HG03175 (cell line): ENCODE results near the gene HSP90AA1.
"Not testable (repeated sequence)": the region's sequence is repeated elsewhere in the genome, so short reads cannot be mapped to it uniquely, and the experiment has no call there.

Experiments used
- ATAC-seq: cut with Tn5 transposase; IDR thresholded peaks from one replicate; pipeline ENCODE4 v1.9.1; 2021; ENCODE audit warnings: mild to moderate bottlenecking, moderate library complexity; ENCODE audit not compliant: unreplicated experiment

Gene HSP90AA1

DNA sequence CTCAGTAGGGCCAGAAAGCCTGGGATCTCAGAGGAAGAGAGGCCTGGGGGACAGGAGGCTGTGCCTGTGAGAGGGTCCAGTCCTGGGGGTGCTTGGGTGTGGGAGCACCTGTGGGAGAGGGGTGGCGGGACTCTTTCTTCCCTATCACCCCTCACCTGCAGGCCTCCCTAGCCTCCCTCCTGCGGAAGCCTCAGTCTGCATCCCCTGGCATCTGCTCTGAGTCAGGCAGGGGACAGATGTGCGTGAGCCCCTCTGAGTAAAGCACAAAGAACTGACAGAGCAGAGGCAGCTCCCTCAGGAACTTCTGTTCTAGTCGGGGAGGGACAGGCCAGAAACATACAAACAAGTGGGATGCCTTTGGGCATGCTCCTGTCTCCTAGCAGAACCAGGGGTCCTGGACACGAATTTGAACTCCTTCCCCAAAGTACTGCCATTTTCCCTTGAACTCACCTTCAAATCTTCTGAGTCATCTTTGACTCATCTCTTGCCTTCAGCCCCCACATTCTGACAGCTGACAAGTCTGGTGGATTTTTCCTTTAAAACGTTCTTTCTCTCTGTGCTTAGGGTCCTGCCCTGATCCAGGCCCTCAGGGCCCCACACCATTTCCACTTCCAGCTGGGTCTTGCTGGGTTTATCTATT, 8.5 kb upstream of the HSP90AA1 start:
- ATAC-seq = no peak

DNA sequence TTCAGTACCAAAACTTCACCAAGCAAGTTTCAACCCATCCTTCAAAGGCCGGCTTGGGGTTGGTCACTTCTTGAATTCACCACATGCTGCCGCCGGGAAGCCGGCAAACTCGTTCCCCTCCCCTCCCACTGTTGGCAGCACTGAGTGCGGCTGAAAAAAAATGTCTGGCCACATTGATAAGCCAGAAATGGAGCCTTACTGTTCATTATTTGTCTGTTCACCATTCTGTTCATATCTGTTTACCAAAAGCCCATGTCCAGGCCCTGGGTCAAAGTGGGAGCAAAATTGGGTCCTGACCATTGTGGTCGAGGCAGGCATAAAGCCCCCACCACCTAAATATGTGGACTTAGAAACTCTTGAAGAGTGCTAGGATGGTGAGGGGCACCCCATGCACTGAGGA, 7.3 kb upstream of the HSP90AA1 start:
- no peak for ATAC-seq

DNA sequence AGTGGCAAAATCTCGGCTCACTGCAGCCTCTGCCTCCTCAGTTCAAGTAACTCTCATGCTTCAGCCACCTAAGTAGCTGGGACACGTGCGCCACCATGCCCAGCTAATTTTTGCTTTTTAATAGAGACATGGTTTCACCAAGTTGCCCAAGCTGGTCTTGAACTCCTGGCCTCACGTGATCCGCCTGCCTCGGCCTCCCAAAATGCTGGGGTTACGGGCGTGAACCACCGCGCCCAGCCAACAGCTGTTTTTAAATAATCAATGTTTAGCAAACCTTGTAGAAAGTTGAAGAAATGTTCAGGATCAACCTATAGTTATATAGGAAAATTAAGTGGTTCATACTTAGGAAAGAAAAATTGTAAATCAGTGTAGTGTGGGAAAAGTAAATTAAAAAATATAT, 6.0 kb upstream of the HSP90AA1 start:
- no peak for ATAC-seq

DNA sequence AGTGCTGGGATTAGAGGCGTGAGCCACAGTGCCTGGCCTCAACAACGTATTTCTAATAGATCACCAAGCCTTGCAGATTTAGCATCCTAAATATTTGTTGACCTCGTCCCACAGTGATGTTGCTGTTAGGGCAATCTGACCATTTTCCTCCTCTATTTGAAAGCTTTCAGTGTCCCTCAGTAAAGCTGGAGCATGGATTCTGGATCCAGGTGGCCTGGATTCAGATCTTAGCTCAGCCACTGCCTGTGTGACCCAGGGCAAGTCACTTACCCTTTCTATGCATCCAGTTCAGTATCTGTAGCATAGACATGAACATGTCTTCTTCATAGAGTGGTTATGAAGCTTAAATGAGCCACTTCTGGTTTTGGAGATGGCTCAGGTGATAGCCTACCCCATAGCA, 3.9 kb upstream of the HSP90AA1 start:
- ATAC-seq = no peak

DNA sequence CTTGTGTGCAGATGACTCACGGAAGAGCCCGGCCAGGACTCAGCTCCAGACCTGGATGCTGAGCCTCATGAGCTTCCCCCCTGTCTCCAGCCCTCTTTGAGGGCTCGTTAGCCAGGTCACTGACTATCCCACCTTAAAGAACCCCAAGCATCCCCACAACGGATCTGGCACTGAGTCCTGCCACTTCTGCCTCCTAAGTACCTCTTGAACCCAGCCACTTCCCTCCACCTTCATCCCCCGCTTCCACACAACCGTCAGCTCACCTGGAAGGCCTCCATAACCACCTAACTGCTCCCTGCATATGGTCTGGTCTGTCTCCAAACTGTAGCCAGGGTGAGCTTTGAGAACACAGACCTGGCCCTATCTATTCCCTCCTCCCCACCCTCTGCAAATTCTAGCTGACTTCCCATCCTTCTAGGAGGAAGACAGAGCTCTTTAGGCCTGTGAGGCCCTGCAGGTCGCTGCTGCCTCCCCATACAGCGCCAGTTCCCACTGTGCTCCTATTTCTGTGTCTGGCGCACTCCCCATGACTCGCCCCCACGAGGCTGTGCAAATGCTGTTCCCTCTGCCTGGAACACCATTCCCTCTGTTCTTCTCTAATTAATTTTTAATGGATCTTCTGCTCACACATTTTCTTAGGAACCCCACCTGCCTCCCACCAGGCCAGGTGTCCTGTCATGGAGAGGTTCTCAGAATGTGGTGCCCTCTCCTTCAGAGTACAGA, 2.9 kb upstream of the HSP90AA1 start:
- ATAC-seq = no peak

DNA sequence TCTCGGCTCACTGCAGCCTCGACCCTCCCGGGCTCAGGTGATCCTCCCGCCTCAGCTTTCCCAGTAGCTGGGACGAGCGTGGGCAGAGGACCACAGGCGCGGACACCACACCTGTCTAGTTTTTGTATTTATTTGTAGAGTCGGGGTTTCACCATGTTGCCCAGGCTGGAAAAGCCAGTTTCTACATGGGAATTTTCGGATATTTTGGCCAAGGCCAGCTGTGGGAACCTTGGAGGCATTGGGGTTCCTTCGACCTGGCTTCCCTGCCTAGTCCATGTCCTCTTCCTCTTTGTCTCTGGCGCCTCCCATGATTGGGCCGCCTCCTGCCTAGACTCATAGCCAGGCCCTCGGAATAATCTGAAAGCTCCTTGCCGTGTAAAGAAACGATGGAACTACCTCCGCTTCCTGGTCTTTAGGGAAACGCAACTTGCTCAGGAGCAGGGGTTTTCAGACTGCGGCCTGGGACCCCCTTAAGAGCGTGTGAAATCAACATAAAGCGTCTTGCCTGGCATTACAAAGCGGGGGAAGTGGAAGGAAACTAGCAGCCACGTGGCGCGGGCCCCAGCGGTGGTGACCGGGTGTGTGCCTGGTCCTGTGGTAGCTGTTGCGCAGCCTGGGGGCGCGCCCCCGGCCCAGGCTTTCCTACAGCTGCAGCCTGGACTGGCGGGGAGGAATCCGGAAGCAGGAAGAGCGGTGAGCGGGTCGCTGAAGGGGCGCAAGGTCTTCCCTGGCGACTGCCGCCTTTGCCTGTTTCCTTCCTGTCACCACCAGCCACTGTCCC, 1.4 kb upstream of the HSP90AA1 start:
- no peak for ATAC-seq

DNA sequence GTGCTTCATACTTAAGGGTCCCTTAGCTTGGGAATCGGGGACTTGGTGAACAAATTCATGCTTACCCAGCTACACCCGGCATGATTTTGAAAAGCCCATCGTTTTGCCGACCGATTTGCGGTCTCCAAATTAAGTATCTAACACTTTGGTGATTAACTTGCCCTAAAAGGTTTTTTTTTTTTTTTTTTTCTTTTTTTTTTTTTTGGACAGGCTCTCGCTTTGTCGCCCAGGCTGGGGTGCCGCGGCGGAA, 843 bp upstream of the HSP90AA1 start:
- ATAC-seq = no peak

DNA sequence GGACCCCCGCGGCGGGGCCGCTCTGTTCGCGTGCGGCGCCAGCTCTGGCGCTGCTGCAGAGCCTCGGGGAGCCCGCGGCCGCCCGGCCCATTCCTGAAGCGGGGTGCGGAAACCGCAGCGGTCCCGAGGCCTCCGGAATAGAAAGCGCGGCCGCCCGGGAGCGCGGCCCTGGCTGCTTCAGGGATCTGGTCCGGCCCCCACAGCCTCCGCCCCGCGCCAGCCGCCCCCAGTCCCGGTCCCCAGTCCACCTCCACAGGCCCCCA, 204 bp downstream of the HSP90AA1 start:
- ATAC-seq = no peak

DNA sequence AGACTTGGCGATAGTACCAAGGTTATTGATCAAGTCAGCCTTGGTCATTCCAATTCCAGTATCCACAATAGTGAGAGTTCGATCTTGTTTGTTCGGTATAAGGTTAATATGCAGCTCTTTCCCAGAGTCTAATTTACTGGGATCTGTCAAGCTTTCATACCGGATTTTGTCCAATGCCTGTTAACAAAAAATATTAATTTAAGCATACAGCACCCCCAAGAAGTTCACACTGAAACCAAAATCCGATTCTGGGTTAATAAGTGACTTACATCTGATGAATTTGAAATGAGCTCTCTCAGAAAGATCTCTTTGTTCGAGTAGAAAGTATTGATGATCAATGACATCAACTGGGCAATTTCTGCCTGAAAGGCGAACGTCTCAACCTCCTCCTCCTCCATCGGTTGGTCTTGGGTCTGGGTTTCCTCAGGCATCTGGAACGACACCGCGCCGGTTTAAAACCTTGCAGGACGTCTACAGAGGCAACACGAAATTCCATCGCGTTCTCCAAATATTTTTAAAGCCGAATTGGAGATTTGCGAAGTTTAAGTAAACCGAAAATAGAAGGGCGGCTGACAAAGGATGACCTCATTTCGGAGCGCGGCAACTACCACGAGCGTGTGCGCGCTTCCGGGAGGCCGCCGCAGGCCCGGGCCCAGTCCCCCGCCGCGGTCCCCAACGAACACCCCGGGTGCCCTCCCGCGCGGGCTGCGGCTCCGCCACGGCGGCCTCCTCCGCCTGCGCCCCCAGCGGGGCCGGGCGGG, 716 bp downstream of the HSP90AA1 start:
- ATAC-seq = peak; percentile 34

DNA sequence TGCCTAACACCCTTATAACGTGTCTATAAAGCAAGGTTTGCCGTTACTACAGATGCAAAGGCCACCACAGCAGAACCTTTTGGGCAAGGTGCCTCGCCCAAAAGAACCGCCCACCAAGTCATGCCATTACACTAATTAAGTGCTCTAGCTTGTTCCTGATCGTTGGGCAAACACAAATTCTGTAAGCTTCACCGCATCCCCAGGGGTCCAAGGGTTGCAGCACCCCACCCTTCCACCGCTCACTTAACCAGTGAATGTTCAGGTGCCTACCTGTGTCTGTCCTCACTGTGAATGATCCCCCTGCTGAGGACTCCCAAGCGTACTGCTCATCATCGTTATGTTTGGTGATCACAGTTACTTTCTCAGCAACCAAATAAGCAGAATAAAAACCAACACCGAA, 1.4 kb downstream of the HSP90AA1 start:
- no peak for ATAC-seq

DNA sequence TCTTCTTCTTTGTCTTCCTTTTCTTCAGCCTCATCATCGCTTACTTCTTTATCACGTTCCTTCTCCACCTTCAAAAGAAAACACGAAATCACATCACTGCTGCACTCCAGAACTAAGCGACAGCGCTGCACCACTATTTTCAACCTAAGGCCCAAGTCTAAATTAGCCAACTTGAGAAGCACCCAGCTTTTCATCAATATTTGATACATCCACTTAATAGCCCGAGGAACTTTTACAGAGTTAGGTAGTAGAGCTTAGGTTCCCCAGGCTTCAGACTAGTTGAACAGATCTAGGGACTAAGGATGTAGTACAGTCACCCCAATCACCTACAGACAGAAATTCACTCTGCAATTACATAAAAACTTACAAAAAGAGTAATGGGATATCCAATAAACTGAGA, 1.9 kb downstream of the HSP90AA1 start:
- no peak for ATAC-seq

DNA sequence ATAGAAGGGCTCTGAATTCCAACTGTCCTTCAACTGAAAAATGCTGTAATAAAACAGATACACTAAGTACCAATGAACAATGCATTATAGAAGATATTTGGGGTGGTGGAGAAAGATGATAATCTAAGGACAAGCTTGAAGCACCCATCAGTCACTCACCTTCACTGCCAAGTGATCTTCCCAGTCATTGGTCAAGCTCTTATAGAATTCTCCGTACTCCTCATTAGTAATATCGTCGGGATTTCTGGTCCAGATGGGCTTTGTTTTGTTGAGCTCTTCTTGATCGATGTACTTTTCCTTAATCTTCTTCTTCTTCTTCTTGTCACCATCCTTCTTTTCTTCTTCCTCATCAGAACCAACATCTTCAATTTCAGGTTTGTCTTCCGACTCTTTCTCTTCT, 2.3 kb downstream of the HSP90AA1 start:
- not testable (repeated sequence) for ATAC-seq

DNA sequence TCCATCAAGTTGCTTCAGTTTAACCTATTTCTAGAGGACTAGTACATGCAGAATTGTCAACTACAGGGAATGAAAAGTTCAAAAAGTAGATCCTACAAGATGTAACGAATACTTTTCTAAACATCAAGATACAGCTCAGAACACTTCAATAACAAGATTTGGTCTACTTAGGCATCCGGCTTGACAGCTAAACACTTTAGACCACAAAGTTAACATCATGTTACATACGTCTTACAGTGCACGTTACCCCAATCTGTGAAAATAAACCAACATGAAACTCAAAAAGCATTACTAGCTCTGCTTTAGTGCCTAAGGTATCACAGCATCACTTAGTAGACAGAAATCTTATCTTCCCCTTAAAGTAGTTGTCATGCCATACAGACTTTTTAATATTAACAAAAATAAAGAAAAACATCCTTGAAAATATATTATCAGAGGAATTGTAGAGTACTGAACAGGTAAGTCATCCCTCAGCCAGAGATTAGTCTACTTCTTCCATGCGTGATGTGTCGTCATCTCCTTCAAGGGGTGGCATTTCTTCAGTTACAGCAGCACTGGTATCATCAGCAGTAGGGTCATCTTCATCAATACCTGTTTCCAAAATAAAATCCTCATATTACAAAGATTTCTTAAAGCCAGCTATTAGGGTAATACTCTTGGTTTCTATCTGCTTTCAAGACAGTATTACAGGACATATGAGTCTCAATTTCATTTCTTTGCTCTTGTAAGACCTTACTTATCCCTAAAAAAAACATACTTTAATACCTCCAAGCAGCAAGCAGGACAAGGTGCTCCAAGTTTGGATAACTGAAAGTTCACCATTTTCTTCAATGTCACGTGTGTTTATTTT, 5.4 kb downstream of the HSP90AA1 start:
- ATAC-seq = no peak

DNA sequence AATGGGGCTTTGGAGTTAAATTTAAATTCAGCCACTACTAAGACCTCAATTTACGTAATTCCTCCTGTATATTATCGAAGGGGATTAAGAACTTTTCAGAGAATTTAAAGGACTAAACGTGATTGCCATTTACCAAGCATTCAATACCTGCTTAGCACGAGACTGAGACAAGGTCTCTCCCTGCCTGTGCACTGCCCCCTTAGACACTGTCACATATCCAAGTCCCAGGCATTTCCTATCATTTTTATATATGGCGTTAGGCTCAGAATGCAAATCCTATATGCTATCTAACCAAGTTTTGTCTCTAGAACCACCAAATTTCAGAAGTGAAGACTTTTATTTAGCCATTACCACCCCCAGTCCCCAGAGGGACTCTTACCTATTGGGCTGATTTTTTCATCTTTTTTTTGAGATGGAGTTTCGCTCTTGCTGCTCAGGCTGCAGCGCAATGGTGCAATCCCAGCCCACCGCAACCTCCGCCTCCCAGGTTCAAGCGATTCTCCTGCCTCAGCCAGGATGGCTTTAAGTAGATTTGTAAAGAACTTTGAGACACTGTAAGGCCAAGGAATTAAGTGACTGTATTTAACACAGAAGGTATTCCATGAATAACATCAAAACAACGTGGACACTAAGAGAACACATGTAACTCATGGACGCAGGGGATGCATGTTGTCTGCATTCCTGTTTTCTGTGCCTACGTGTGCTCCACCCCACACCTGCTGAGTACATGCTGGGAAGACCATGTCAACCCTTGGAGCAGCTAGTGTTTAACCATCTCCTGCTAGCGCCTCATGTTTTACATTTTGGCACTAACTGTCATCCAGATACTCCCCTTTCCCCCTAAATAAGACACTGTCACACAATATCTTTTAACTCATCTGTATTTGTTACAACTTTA, 6.4 kb downstream of the HSP90AA1 start:
- no peak for ATAC-seq

DNA sequence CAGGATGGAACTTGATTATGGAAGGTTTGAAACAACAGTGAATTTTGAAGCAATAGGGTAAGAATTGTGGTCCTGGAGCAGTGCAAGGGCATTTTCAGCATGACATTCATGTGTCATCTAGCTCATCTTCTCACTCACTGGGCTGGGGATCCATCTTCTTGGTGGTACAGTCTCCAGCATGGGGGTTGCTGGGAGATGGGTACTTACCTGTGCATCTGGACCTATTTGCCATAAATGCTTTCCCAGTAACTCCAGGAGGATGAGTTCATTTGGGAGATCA, 7.2 kb downstream of the HSP90AA1 start:
- no peak for ATAC-seq

DNA sequence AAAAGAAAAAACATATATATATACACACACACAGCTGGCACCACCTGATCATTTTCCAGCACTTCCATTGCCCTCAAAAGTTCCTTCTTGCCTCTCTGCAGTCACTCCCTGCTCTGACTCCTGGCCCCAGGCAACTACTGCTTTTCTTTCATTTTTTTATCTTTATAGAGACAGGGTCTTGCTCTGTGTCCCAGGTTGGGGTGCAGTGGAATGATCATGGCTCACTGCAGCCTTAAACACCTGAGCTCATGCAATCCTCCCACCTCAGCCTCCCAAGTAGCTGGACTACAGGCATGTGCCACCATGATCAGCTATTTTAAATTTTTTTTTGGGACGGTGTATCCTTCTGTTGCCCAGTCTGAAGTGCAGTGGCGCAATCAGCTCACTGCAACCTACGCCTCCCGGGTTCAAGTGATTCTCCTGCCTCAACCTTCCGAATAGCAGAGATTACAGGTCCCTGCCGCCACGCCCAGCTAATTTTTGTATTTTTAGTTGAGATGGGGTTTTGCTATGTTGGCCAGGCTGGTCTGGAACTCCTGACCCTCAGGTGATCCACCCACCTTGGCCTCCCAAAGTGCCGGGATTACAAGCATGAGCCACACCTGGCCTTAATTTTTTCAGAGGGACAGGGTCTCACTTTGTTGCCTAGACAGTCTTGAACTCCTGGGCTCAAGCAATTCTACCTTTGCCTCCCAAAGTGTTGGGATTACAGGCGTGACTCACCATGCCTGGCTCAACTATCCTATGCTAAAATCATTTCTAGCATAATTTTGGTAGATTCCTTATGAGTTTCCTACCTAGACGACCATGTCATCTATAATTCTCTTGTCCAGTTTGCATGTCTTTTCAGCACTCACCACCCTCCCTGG, 7.8 kb downstream of the HSP90AA1 start:
- no peak for ATAC-seq

DNA sequence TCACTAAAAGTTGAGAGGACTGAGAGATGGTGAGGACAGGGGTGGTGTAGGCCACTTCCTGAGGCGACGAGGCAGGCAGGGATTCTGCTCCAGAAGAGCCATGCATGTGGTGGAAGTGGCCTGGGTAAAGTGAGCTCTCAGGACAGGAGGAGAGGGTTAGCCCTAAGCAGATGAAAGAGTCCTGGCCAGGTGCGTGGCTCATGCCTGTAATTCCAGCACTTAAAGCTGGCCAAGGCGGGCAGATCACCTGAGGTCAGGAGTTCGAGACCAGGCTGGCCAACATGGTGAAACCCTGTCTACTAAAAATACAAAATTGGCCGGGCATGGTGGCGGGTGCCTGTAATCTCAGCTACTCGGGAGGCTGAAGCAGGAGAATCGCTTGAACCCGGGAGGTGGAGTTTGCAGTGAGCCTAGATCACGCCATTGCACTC, 8.5 kb downstream of the HSP90AA1 start:
- ATAC-seq = not testable (repeated sequence)

DNA sequence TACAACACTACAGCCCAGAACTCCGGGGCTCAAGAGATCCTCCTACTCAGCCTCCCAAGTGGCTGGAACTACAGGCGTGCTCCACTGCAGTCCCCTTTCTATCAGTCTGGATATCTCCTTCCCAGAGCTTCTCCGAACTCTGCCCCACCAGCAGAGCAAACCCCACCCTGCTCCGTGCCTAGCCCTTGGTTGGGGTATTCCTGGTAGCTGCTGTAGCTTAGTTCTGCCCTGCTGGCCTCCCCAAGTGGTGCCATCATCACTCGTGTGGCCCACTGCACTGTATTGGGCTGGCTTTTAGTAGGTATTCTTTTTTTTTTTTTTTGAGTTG, 9.5 kb downstream of the HSP90AA1 start:
- no peak for ATAC-seq

DNA sequence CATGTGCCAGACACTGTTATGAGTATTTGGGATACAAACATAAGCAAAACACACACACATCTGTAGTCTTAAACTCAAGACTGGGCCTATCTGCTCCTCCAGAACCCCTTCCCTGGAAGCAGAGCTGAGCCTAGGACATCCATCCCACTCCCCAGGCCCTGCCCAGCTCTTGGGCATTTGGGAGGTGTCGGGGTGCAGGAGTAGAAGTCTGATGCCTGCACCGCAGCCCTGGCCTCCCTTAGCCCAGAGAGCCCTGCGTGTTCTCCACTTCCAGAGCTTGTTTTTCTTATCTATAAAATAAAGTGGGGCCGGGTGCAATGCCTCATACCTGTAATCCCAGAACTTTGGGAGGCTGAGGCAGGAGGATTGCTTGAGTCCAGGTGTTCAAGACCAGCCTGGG, 11.7 kb downstream of the HSP90AA1 start:
- ATAC-seq = no peak
